ENCODE measurements around the gene TNKS1BP1. TPM values are rescaled to one million over a fixed set of nuclear protein-coding genes. Genes with fewer than 3 reads are reported as not detected.

TNKS1BP1 gene, protein sequence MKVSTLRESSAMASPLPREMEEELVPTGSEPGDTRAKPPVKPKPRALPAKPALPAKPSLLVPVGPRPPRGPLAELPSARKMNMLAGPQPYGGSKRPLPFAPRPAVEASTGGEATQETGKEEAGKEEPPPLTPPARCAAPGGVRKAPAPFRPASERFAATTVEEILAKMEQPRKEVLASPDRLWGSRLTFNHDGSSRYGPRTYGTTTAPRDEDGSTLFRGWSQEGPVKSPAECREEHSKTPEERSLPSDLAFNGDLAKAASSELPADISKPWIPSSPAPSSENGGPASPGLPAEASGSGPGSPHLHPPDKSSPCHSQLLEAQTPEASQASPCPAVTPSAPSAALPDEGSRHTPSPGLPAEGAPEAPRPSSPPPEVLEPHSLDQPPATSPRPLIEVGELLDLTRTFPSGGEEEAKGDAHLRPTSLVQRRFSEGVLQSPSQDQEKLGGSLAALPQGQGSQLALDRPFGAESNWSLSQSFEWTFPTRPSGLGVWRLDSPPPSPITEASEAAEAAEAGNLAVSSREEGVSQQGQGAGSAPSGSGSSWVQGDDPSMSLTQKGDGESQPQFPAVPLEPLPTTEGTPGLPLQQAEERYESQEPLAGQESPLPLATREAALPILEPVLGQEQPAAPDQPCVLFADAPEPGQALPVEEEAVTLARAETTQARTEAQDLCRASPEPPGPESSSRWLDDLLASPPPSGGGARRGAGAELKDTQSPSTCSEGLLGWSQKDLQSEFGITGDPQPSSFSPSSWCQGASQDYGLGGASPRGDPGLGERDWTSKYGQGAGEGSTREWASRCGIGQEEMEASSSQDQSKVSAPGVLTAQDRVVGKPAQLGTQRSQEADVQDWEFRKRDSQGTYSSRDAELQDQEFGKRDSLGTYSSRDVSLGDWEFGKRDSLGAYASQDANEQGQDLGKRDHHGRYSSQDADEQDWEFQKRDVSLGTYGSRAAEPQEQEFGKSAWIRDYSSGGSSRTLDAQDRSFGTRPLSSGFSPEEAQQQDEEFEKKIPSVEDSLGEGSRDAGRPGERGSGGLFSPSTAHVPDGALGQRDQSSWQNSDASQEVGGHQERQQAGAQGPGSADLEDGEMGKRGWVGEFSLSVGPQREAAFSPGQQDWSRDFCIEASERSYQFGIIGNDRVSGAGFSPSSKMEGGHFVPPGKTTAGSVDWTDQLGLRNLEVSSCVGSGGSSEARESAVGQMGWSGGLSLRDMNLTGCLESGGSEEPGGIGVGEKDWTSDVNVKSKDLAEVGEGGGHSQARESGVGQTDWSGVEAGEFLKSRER (N-terminal part only)
- 72.5 and 73.9 TPM in 2 replicates for total RNA-seq

GRCh38 chr11:57324886-57325734, at the start of gene TNKS1BP1:
Gene TNKS1BP1, minus strand, starts transcription at chr11:57324952. Its CDS starts 3,067 bp downstream, at chr11:57321885.

DNA sequence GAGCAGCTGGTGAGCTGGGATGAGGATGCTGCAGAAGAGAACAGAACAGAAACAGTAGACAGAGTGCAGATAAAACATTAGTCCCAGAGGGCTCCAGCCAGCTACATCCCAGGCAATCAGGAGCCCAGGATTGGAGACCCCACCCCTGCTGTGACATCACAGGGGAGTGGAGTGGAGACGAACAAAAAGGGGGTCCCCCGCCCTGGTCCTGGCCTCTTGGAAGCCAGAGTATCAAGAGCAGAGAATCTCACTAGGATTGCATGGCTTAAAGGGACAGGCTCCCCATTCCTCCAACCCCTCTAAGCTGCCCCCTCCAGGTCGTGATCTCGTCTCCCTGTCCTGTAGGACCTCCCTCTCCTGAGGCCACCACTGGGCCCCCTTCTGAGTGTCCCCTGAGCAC, 13.4 kb upstream of the TNKS1BP1 start, which contains the start of gene P2RX3:
P2RX3 (plus strand) TSS at position 211 of the 400 bp plus-strand sequence. CDS start 199 bp downstream, outside the sequence.

GRCh38 chr11:57335343-57336110, 10.8 kb upstream of the TNKS1BP1 start, which contains the start of gene SSRP1:
Gene SSRP1, minus strand, starts transcription at chr11:57335892. Its CDS starts 771 bp downstream, at chr11:57335121.

Other genes starting within 250 kb of the TNKS1BP1 start
- not detected in 2 replicates for gene LRRC55, start 143.0 kb downstream of the TNKS1BP1 start, total RNA-seq
- gene APLNR, start 87.7 kb downstream of the TNKS1BP1 start, total RNA-seq = not detected in 2 replicates
- 82.7 and 106 TPM in 2 replicates for gene SSRP1, start 10.9 kb upstream of the TNKS1BP1 start, total RNA-seq
- gene P2RX3, start 13.4 kb upstream of the TNKS1BP1 start, total RNA-seq = not detected in 2 replicates
- not detected in 2 replicates for gene PRG3, start 56.2 kb upstream of the TNKS1BP1 start, total RNA-seq
- gene PRG2, start 65.7 kb upstream of the TNKS1BP1 start, total RNA-seq = not detected in 2 replicates
- 172 and 210 TPM in 2 replicates for gene SLC43A3, start 102.2 kb upstream of the TNKS1BP1 start, total RNA-seq
- 0.39 and 1.5 TPM in 2 replicates for gene RTN4RL2, start 135.6 kb upstream of the TNKS1BP1 start, total RNA-seq
- 24.6 and 27.4 TPM in 2 replicates for gene SLC43A1, start 190.8 kb upstream of the TNKS1BP1 start, total RNA-seq
- gene TIMM10, start 205.8 kb upstream of the TNKS1BP1 start, total RNA-seq = 30.9 and 33.4 TPM in 2 replicates
- gene SMTNL1, start 212.6 kb upstream of the TNKS1BP1 start, total RNA-seq = not detected in 2 replicates
- gene UBE2L6, start 242.7 kb upstream of the TNKS1BP1 start, total RNA-seq = 53.0 and 104 TPM in 2 replicates

Data from subcutaneous preadipocyte (primary cell).